PFSK-1 (cell line): ENCODE results near the gene KCNH1.

ENCODE experiments used
- FOXP2 ChIP-seq: optimal IDR thresholded peaks from 2 replicates; pipeline ENCODE3; 2011; ENCODE audit warnings: borderline replicate concordance, control low read depth, inconsistent platforms; ENCODE audit not compliant: insufficient read depth; ENCODE audit errors: extremely low read length, extremely low read depth
- POLR2AphosphoS5 ChIP-seq: IDR thresholded peaks from 2 replicates; pipeline ENCODE4 v1.6.1; 2012; ENCODE audit warnings: low read depth, mild to moderate bottlenecking, control low read depth, low read length, moderate library complexity
- TF ChIP-seq, protein P1 (sequence below), 2 experiments: IDR thresholded peaks; 2 replicates each; pipeline versions ENCODE4 v1.6.1 to v1.8.0; 2011 to 2012; ENCODE audit warnings: low read depth in 2 of 2, low read length in 2 of 2, control low read depth in 1 of 2, inconsistent platforms in 1 of 2, mild to moderate bottlenecking in 1 of 2, moderate library complexity in 1 of 2; ENCODE audit not compliant: insufficient read depth in 1 of 2

DNA sequence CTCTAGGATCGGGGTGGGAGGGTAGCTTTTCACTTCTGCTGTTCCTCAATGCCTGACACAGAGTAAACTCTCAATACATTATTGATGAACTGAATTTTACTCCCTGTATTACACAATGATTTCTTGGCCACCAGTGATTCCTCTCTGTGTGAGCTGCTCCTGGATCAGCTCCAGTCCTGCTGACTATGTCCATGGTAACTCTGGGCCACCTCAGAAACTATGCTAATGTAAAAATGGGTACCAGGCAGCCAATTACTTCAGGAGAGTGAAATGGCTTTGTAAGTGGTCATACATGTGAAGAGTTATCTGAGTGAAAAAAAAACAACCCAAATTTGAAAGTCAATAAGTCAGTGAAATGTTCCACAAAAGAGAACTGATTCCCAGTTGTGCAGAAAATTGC, 311.0 kb downstream of the KCNH1 start:
- TF ChIP-seq, protein P1, sequence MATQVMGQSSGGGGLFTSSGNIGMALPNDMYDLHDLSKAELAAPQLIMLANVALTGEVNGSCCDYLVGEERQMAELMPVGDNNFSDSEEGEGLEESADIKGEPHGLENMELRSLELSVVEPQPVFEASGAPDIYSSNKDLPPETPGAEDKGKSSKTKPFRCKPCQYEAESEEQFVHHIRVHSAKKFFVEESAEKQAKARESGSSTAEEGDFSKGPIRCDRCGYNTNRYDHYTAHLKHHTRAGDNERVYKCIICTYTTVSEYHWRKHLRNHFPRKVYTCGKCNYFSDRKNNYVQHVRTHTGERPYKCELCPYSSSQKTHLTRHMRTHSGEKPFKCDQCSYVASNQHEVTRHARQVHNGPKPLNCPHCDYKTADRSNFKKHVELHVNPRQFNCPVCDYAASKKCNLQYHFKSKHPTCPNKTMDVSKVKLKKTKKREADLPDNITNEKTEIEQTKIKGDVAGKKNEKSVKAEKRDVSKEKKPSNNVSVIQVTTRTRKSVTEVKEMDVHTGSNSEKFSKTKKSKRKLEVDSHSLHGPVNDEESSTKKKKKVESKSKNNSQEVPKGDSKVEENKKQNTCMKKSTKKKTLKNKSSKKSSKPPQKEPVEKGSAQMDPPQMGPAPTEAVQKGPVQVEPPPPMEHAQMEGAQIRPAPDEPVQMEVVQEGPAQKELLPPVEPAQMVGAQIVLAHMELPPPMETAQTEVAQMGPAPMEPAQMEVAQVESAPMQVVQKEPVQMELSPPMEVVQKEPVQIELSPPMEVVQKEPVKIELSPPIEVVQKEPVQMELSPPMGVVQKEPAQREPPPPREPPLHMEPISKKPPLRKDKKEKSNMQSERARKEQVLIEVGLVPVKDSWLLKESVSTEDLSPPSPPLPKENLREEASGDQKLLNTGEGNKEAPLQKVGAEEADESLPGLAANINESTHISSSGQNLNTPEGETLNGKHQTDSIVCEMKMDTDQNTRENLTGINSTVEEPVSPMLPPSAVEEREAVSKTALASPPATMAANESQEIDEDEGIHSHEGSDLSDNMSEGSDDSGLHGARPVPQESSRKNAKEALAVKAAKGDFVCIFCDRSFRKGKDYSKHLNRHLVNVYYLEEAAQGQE (IDR thresholded peaks at IDR 0.05; ENCODE audit: insufficient read depth in 1 of 2, low read depth in 2 of 2, low read length in 2 of 2): no peak
- no peak for TF ChIP-seq POLR2AphosphoS5
- no peak for TF ChIP-seq FOXP2
